ENCODE measurements around the gene CNBP. TPM values are rescaled to one million over a fixed set of nuclear protein-coding genes. Genes with fewer than 3 reads are reported as not detected.
"Not testable (repeated sequence)": the region's sequence is repeated elsewhere in the genome, so short reads cannot be mapped to it uniquely, and the experiment has no call there.

Gene CNBP
- total and polyA plus RNA-seq, 4 donors: 287 to 476 (median 346) TPM

GRCh38 chr3:129196601-129197000 lies 12.9 kb upstream of the CNBP start:
- H3K4me3 ChIP-seq (ENCODE audit: low read length in 2 of 2): no peak overlapping the region
- H3K27ac ChIP-seq (ENCODE audit: low read depth in 1 of 2, low read length in 2 of 2): peak overlapping the region; percentile 72 to 80
- intact Hi-C loops (cut with DNase I): no loop called here
- DNase-seq (no peak), ATAC-seq (ENCODE audit: low FRiP score) (no peak)
- WGBS, 2 donors: 81 to 83% methylated on average over 3 of the region's 3 CpGs
- H3K4me1 ChIP-seq (ENCODE audit: control insufficient read depth in 1 of 2, insufficient read depth in 2 of 2, low read length in 2 of 2): no peaks in the 10 kb centered on the region
- H3K9me3 ChIP-seq (ENCODE audit: control insufficient read depth, low read length): no peaks in the 10 kb centered on the region
- no peaks in the 10 kb centered on the region for H3K36me3 ChIP-seq (ENCODE audit: control insufficient read depth in 1 of 2, insufficient read depth in 2 of 2, low read length in 1 of 2)
- H3K27me3 ChIP-seq (ENCODE audit: control insufficient read depth in 1 of 2, insufficient read depth in 2 of 2, low read length in 1 of 2): no peaks in the 10 kb centered on the region

DNA sequence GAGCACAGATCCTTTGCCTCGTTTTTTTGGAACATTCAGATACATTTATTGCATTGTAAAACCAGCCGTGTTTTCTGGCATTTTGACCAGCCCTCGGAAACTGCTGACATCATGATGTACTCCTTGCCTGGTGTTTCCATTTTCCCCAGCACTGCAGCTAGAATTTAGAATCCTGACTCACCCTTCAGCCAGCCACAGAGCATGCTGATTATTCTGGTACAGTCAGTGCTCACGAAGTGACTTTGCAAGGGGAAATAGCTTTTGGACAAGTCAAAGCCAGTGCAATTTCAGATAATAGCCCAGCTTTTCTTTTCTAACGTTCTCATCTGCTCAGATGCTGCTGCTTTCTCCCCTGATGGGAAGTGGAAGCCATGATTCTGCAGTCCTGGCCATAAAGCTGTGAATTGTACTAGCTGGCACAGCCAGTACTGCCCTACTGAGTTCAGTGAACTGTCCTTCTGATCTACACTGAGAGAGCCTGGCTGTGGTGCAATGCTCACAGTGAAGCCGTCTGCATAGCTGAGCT lies 12.1 kb upstream of the CNBP start:
- 2% methylated on average over 6 of the region's 6 CpGs for WGBS, 2 donors
- intact Hi-C loops (cut with DNase I): no loop called here
- ATAC-seq (ENCODE audit: low FRiP score): peak; percentile 92

GRCh38 chr3:129189793-129190192 lies 6.1 kb upstream of the CNBP start:
- H3K4me3 ChIP-seq (ENCODE audit: low read length in 2 of 2); H3K36me3 ChIP-seq (ENCODE audit: control insufficient read depth in 1 of 2, insufficient read depth in 2 of 2, low read length in 1 of 2); ATAC-seq (ENCODE audit: low FRiP score); H3K9me3 ChIP-seq (ENCODE audit: control insufficient read depth, low read length); intact Hi-C loops (cut with DNase I); H3K4me1 ChIP-seq (ENCODE audit: control insufficient read depth in 1 of 2, insufficient read depth in 2 of 2, low read length in 2 of 2); H3K27me3 ChIP-seq (ENCODE audit: control insufficient read depth in 1 of 2, insufficient read depth in 2 of 2, low read length in 1 of 2); H3K27ac ChIP-seq (ENCODE audit: low read depth in 1 of 2, low read length in 2 of 2): not testable (repeated sequence)
- peak in 1 of 2 donors; percentile 10 for DNase-seq
- 97% methylated on average over 8 of the region's 8 CpGs for WGBS, 2 donors

More for the DNA sequence above, 12.1 kb upstream of the CNBP start:
- peak overlapping the region; percentile 72 to 95 for H3K27ac ChIP-seq (ENCODE audit: low read depth in 1 of 2, low read length in 2 of 2)
- H3K4me1 ChIP-seq (ENCODE audit: control insufficient read depth in 1 of 2, insufficient read depth in 2 of 2, low read length in 2 of 2): no peaks in the 10 kb centered on the region
- no peaks in the 10 kb centered on the region for H3K27me3 ChIP-seq (ENCODE audit: control insufficient read depth in 1 of 2, insufficient read depth in 2 of 2, low read length in 1 of 2)
- H3K9me3 ChIP-seq (ENCODE audit: control insufficient read depth, low read length): no peaks in the 10 kb centered on the region
- peak overlapping the region in 1 of 2 donors; percentile 41 for H3K4me3 ChIP-seq (ENCODE audit: low read length in 2 of 2)
- DNase-seq: peak in 1 of 2 donors; percentile 79
- no peaks in the 10 kb centered on the region for H3K36me3 ChIP-seq (ENCODE audit: control insufficient read depth in 1 of 2, insufficient read depth in 2 of 2, low read length in 1 of 2)

- Histone ChIP-seq H3K4me1 (ENCODE audit: control insufficient read depth in 1 of 2, insufficient read depth in 2 of 2, low read length in 2 of 2) (no peaks in the 10 kb centered on the region), H3K27ac (ENCODE audit: low read depth in 1 of 2, low read length in 2 of 2) (no peak overlapping the region), H3K27me3 (ENCODE audit: control insufficient read depth in 1 of 2, insufficient read depth in 2 of 2, low read length in 1 of 2) (no peaks in the 10 kb centered on the region), H3K4me3 (ENCODE audit: low read length in 2 of 2) (no peak overlapping the region), H3K36me3 (ENCODE audit: control insufficient read depth in 1 of 2, insufficient read depth in 2 of 2, low read length in 1 of 2) (no peaks in the 10 kb centered on the region), H3K9me3 (ENCODE audit: control insufficient read depth, low read length) (no peaks in the 10 kb centered on the region)
- no peak for ATAC-seq (ENCODE audit: low FRiP score)
- WGBS, 2 donors: 68 to 74% methylated on average over 1 of the region's 1 CpG
- intact Hi-C loops (cut with DNase I): no loop called here
- no peak for DNase-seq
Observed at GRCh38 chr3:129187857-129188256, 4.2 kb upstream of the CNBP start.

- Histone ChIP-seq H3K9me3 (ENCODE audit: control insufficient read depth, low read length) (no peaks in the 10 kb centered on the region), H3K4me1 (ENCODE audit: control insufficient read depth in 1 of 2, insufficient read depth in 2 of 2, low read length in 2 of 2) (no peaks in the 10 kb centered on the region), H3K27me3 (ENCODE audit: control insufficient read depth in 1 of 2, insufficient read depth in 2 of 2, low read length in 1 of 2) (no peaks in the 10 kb centered on the region), H3K36me3 (ENCODE audit: control insufficient read depth in 1 of 2, insufficient read depth in 2 of 2, low read length in 1 of 2) (no peaks in the 10 kb centered on the region), H3K4me3 (ENCODE audit: low read length in 2 of 2) (no peak overlapping the region), H3K27ac (ENCODE audit: low read depth in 1 of 2, low read length in 2 of 2) (no peak overlapping the region)
- ATAC-seq (ENCODE audit: low FRiP score): no peak
- no peak for DNase-seq
- 86 to 87% methylated on average over 3 of the region's 3 CpGs for WGBS, 2 donors
- intact Hi-C loops (cut with DNase I): no loop called here
Observed at GRCh38 chr3:129185783-129186182, 2.1 kb upstream of the CNBP start.

DNA sequence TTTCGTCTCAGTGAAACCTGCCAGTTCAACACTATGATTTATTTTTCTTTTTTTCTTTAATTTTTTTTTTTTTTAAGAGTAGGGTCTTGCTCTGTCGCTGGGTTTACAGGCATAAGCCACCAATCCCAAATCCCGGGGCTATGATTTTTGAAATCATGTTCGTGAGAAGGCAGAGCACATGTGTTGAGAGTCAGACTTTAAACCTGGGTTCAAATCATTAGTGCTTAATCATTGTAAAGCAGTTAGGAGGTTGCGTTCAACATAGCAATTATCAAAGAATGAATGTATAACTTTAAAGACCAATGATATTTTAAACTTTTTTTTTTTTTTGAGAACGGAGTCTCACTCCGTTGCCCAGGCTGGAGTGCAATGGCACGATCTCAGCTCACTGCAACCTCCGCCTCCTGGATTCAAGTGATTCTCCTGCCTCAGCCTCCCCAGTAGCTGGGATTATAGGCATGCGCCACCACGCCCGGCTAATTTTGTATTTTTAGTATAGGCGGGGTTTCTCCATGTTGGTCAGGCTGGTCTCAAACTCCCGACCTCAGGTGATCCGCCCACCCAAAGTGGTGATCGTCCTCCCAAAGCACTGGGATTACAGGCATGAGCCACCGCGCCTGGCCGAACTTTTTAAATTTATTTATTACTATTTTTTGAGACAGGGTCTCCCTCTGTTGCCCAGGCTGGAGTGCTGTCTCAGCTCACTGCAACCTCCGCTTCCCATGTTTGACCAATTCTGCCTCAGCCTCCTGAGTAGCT lies 1.3 kb upstream of the CNBP start:
- H3K4me1 ChIP-seq (ENCODE audit: control insufficient read depth in 1 of 2, insufficient read depth in 2 of 2, low read length in 2 of 2); H3K36me3 ChIP-seq (ENCODE audit: control insufficient read depth in 1 of 2, insufficient read depth in 2 of 2, low read length in 1 of 2); H3K27me3 ChIP-seq (ENCODE audit: control insufficient read depth in 1 of 2, insufficient read depth in 2 of 2, low read length in 1 of 2); H3K4me3 ChIP-seq (ENCODE audit: low read length in 2 of 2); ATAC-seq (ENCODE audit: low FRiP score); H3K27ac ChIP-seq (ENCODE audit: low read depth in 1 of 2, low read length in 2 of 2); H3K9me3 ChIP-seq (ENCODE audit: control insufficient read depth, low read length); DNase-seq: not testable (repeated sequence)
- intact Hi-C loops (cut with DNase I): loop anchor here (5.0 kb wide), 1 partner anchor 62 kb away; the partner anchor contains the start of gene COPG1 (in 2 of the 2)
- 82 to 84% methylated on average over 20 of the region's 20 CpGs for WGBS, 2 donors

DNA sequence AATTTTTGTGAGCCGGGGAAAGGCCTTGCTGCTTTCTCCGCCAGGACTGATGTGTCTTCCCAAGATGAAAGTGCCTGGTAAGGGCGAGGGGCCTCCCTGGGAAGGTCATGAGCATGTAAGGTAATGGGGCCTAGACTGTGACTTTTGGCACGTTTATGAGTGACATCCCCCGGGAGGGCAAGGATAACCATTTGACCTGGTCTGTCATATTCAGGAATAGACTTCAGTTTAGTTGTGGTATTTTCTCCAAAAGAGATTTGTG lies 631 bp upstream of the CNBP start:
- ATAC-seq (ENCODE audit: low FRiP score): no peak
- intact Hi-C loops (cut with DNase I): loop anchor here (5.0 kb wide), 1 partner anchor 63 kb away; the partner anchor contains the start of gene COPG1 (in 2 of the 2)
- peak overlapping the region; percentile 18 to 29 for H3K27ac ChIP-seq (ENCODE audit: low read depth in 1 of 2, low read length in 2 of 2)
- H3K4me1 ChIP-seq (ENCODE audit: control insufficient read depth in 1 of 2, insufficient read depth in 2 of 2, low read length in 2 of 2): peaks cover 0 to under 1% of the 10 kb centered on the region in 2 donors
- DNase-seq: no peak
- no peaks in the 10 kb centered on the region for H3K9me3 ChIP-seq (ENCODE audit: control insufficient read depth, low read length)
- 1 to 2% methylated on average over 5 of the region's 5 CpGs for WGBS, 2 donors
- no peaks in the 10 kb centered on the region for H3K36me3 ChIP-seq (ENCODE audit: control insufficient read depth in 1 of 2, insufficient read depth in 2 of 2, low read length in 1 of 2)
- H3K4me3 ChIP-seq (ENCODE audit: low read length in 2 of 2): peak overlapping the region; percentile 13 to 42
- H3K27me3 ChIP-seq (ENCODE audit: control insufficient read depth in 1 of 2, insufficient read depth in 2 of 2, low read length in 1 of 2): no peaks in the 10 kb centered on the region

DNA sequence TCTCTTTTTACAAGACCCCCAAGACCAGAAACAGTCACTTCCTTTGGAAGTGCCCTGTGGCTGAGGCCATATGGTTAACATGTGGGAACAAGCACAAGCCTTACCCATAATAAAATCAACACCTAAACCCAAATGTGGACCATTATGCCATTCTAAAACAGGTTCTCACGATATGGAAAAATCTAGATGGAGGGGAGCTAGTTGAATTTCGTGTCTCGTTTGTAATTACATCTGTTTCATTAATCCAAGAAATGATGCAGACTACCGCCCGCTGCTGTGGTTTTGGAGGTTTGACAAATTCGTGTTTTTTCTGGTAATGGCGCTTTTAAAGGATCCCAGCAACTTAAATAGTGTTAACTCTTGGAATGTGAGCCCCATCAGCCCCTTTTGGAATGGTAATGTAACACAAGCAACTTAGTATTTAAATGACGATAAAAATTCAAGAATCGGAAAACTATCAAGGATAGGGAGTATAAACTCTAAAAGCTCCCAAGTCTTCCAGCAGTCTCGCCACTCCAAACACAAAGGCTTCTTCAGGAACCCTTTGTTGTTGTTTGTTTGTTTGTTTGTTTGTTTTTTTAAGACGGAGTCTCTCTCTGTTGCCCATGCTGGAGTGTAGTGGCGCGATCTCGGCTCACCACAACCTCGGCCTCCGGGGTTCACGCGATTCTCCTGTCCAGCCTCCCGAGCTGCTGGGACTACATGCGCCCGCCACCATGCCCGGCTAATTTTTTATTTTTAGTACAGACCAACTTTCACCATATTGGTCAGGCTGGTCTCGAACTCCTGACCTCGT lies 1.1 kb downstream of the CNBP start:
- Histone ChIP-seq H3K27me3 (ENCODE audit: control insufficient read depth in 1 of 2, insufficient read depth in 2 of 2, low read length in 1 of 2) (no peaks in the 10 kb centered on the region), H3K36me3 (ENCODE audit: control insufficient read depth in 1 of 2, insufficient read depth in 2 of 2, low read length in 1 of 2) (no peaks in the 10 kb centered on the region), H3K9me3 (ENCODE audit: control insufficient read depth, low read length) (no peaks in the 10 kb centered on the region), H3K4me1 (ENCODE audit: control insufficient read depth in 1 of 2, insufficient read depth in 2 of 2, low read length in 2 of 2) (peaks cover 0 to 2% of the 10 kb centered on the region in 2 donors), H3K27ac (ENCODE audit: low read depth in 1 of 2, low read length in 2 of 2) (peak overlapping the region; percentile 93 to 97), H3K4me3 (ENCODE audit: low read length in 2 of 2) (peak overlapping the region; percentile 70)
- no peak for ATAC-seq (ENCODE audit: low FRiP score)
- intact Hi-C loops (cut with DNase I): loop anchor here (5.0 kb wide), 1 partner anchor 65 kb away; the partner anchor contains the start of gene COPG1 (in 2 of the 2)
- DNase-seq: no peak
- WGBS, 2 donors: 0 to 1% methylated on average over 24 of the region's 24 CpGs
